GM12864 (cell line): ENCODE measurements around the gene ZNF521.

Source experiments
- DNase-seq: peaks from one replicate; pipeline ENCODE4 v3.0.0-alpha.2; 2011; ENCODE audit warnings: low read depth
- H3K4me3 ChIP-seq: 2 replicates; pipeline ENCODE4 v1.5.1; 2011; ENCODE audit warnings: mild to moderate bottlenecking, low read depth, low read length, control low read depth
- TF ChIP-seq, protein P1 (sequence below): IDR thresholded peaks from 2 replicates; pipeline ENCODE4 v1.5.1; 2011; ENCODE audit warnings: low read depth, mild to moderate bottlenecking, moderate library complexity, low read length, control low read depth, inconsistent platforms; ENCODE audit errors: missing control alignments

Gene ZNF521

DNA sequence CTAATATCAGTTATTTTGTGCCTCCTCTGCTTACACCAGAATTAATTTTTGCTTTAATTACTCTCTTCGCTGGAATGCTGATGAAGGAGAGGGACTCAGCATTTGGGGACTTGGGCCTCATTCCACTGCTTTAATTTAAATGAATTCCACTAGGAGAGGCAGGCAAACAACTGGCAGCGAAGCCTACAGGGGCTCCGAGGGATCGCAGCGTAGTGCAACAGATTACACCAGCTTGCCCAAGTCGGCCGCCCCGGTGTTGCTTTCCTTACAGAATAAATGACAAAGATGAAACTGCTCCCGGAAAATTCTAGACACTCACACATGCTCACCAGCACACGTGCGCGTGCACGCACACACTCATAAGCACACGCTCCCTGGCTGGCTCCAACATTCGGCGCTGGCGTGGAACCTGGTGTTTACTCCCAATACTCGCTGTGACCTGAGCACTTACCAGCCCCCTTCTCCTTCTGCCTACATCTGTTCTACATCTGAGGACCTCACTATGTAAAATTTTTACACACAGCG, 175.4 kb downstream of the ZNF521 start:
- TF ChIP-seq, protein P1, sequence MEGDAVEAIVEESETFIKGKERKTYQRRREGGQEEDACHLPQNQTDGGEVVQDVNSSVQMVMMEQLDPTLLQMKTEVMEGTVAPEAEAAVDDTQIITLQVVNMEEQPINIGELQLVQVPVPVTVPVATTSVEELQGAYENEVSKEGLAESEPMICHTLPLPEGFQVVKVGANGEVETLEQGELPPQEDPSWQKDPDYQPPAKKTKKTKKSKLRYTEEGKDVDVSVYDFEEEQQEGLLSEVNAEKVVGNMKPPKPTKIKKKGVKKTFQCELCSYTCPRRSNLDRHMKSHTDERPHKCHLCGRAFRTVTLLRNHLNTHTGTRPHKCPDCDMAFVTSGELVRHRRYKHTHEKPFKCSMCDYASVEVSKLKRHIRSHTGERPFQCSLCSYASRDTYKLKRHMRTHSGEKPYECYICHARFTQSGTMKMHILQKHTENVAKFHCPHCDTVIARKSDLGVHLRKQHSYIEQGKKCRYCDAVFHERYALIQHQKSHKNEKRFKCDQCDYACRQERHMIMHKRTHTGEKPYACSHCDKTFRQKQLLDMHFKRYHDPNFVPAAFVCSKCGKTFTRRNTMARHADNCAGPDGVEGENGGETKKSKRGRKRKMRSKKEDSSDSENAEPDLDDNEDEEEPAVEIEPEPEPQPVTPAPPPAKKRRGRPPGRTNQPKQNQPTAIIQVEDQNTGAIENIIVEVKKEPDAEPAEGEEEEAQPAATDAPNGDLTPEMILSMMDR, result no peak
- no peak for DNase-seq
- H3K4me3 ChIP-seq, result no peak overlapping the region

DNA sequence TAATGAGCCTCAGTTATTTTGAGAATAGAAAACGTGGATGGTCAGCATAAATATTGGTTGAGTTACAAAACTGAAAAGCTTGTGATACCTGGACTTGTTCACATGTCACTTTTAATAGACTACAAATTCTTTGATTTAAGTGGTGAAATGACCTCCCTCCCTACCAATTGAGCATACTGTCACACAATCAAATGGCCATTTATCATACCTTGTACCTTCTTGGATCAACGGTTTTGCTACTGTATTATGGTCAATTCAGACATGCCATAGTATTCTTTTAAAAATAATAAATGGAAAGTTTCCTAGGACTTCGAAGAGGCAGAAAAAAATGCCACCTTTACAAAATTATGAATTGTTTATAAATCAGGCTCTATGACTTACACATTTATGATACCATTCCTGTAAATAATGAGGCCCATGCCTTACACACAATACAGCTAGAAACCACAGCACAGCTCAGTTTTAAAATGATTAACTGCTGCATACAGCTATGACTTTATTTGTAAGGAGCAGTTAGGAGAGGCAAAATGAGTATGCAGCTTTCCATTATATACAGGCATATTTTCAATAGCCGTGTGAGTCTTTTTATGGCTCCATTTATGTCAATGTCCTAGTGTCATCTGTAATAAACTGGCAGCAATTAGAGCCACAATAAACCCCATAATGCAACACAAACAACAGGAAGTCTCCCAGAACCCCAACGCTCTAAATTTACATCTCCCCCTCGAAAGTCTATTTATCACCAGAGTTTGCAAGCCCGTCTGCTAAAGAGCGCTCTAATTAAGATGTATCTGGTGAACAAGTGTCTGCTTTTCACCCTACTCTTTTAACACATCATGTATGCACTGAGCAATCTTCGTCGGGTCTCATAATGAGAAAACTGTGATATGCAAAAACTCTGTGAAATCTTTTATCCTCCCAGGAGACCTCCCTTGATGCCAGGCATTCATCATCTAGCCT, 176.1 kb downstream of the ZNF521 start:
- DNase-seq, result no peak
- TF ChIP-seq, protein P1, result no peak
- H3K4me3 ChIP-seq, result no peak overlapping the region

DNA sequence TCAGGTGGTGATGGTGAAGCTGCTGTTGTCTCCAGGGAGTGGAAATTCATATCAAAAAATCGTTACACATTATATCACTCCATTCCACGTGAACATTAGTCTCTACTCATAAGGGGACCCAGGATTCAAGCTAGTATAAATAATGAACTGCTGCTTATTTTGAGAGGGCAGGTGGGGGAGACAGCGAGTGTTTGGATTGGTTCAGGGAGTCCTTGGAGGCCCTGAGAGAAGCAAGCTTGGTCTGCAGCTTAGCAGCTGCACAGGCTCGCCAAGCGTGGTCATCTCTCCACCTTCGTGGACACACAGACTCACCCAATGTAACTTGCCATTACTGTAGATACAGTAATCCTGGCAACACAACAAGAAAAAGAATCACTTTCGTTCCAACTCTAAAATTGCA, 177.6 kb downstream of the ZNF521 start:
- no peak for DNase-seq
- TF ChIP-seq, protein P1, result no peak

DNA sequence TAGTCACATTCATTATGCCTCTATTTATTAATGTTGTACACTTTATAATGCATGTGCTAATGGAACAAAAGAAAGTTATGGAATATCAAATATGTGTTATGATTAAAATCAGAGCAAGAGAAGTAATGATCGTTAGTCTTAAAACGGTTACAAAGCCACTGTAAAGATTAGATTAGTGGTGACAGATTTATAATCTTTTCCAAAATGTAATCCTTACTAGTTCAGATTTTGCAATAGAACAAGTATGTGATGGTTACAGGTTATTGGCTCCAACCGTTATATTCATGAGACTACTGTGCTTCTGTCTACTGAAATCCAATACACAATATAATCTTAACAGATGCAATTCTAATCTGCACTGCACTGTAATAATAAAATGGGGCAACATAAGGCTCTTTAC, 180.6 kb downstream of the ZNF521 start:
- TF ChIP-seq, protein P1, result no peak
- no peak overlapping the region for H3K4me3 ChIP-seq
- DNase-seq, result no peak

More for the DNA sequence above, 177.6 kb downstream of the ZNF521 start:
- H3K4me3 ChIP-seq, result no peak overlapping the region

DNA sequence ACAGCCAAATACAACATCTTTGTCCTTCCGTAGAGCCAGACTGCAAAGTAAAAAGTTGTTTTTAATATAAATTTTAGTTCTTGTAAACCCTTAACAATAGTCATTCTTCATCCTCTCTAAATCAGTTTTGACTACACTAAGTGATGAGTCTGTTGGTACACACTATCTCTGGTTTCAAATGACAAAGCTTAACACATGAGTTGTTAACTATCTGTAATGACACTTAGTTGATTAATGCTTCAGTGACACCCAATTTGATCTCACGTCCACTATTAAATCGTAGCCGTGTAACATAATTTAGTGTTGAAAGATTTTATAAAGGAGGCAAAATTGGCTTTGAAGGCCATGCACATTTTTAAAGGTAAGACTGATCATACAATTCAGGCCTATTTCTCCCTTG, 181.6 kb downstream of the ZNF521 start:
- no peak for DNase-seq
- TF ChIP-seq, protein P1, result no peak

DNA sequence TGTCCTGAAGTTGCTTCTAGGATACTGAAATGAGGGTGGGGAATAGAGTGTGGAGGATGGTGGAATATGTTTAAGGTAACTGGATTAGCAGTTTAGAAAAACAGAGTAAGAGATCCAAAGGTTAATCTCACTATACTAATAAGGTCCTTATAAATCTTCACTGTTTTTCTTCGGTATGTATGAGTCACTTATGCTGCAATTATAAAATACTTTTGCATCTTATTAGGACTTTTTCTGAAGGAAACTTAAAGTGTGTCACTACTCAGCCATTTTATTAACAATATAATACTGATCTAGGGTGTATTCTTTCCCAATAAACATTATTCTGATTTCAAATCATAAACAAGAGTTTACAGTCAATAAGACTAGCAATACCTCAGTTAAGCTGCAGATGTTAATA, 182.3 kb downstream of the ZNF521 start:
- DNase-seq, result no peak
- TF ChIP-seq, protein P1, result no peak
- no peak overlapping the region for H3K4me3 ChIP-seq

More for the DNA sequence above, 181.6 kb downstream of the ZNF521 start:
- no peak overlapping the region for H3K4me3 ChIP-seq
